ENCODE results near the gene LRRC34.

LRRC34 gene

GRCh38 chr3:169813757-169814517 is 1.2 kb upstream of the LRRC34 start:
- no peak for DNase-seq (ENCODE audit: low spot score)

GRCh38 chr3:169813278-169813677 is 574 bp upstream of the LRRC34 start:
- no peak for DNase-seq (ENCODE audit: low spot score)

- DNase-seq (ENCODE audit: low spot score): peak; percentile 73
These were observed 923 bp downstream of the LRRC34 start for GRCh38 chr3:169811631-169812331.

GRCh38 chr3:169809230-169809795 is 3.4 kb downstream of the LRRC34 start:
- no peak for DNase-seq (ENCODE audit: low spot score)

- no peak for DNase-seq (ENCODE audit: low spot score)
These were observed 8.0 kb downstream of the LRRC34 start for GRCh38 chr3:169804681-169805080.

GRCh38 chr3:169792359-169792758 is 20.3 kb downstream of the LRRC34 start:
- DNase-seq (ENCODE audit: low spot score): no peak

- no peak for DNase-seq (ENCODE audit: low spot score)
These were observed 21.8 kb downstream of the LRRC34 start for GRCh38 chr3:169790687-169791429.

GRCh38 chr3:169790219-169790618 is 22.5 kb downstream of the LRRC34 start:
- DNase-seq (ENCODE audit: low spot score): no peak

- DNase-seq (ENCODE audit: low spot score): no peak
These were observed 24.9 kb downstream of the LRRC34 start for GRCh38 chr3:169787791-169788190.

GRCh38 chr3:169787120-169787519 is 25.6 kb downstream of the LRRC34 start:
- no peak for DNase-seq (ENCODE audit: low spot score)

- DNase-seq (ENCODE audit: low spot score): no peak
These were observed 31.4 kb downstream of the LRRC34 start for GRCh38 chr3:169781209-169781855.

GRCh38 chr3:169780742-169781141 is 32.0 kb downstream of the LRRC34 start:
- DNase-seq (ENCODE audit: low spot score): no peak

GRCh38 chr3:169777822-169778221 is 34.9 kb downstream of the LRRC34 start:
- DNase-seq (ENCODE audit: low spot score): no peak

- no peak for DNase-seq (ENCODE audit: low spot score)
These were observed 38.5 kb downstream of the LRRC34 start for GRCh38 chr3:169774186-169774585.

GRCh38 chr3:169772897-169773816 is 39.5 kb downstream of the LRRC34 start, which contains the start of gene MYNN:
Gene MYNN, plus strand, starts transcription at chr3:169773396. Its CDS starts 900 bp downstream, at chr3:169774296.
- DNase-seq (ENCODE audit: low spot score): peak; percentile 96

GRCh38 chr3:169772305-169772896 is 40.3 kb downstream of the LRRC34 start:
- DNase-seq (ENCODE audit: low spot score): no peak

GRCh38 chr3:169771497-169772304 is 41.0 kb downstream of the LRRC34 start:
- peak; percentile 77 for DNase-seq (ENCODE audit: low spot score)

GRCh38 chr3:169769287-169770181 is 43.2 kb downstream of the LRRC34 start, which contains the start of gene ACTRT3:
Gene ACTRT3, minus strand, starts transcription at chr3:169769561. Its CDS starts 41 bp downstream, at chr3:169769520.
- DNase-seq (ENCODE audit: low spot score): peak; percentile 83
